Fibroblast of lung (primary cell): ENCODE data around the gene C4orf50. TPM values are rescaled to one million over a fixed set of nuclear protein-coding genes. Genes with fewer than 3 reads are reported as not detected.

Experiments used
- DNase-seq, 2 donors: peaks; one replicate each; pipeline versions ENCODE4 v3.0.0 to v3.0.0-alpha.2; 2010; ENCODE audit warnings: low read depth in 2 of 2
- H2AFZ ChIP-seq: 2 replicates; pipeline ENCODE4 v1.5.1; 2012; ENCODE audit warnings: low read length, control low read depth, inconsistent platforms
- H3K27ac ChIP-seq: 2 replicates; pipeline ENCODE4 v1.5.1; 2011; ENCODE audit warnings: low read length, control low read depth; ENCODE audit not compliant: insufficient read depth
- H3K27me3 ChIP-seq: 2 replicates; pipeline ENCODE4 v1.5.1; 2011; ENCODE audit warnings: mild to moderate bottlenecking, low read length; ENCODE audit not compliant: control insufficient read depth, insufficient read depth
- H3K36me3 ChIP-seq: 2 replicates; pipeline ENCODE4 v1.5.1; 2011; ENCODE audit warnings: low read length; ENCODE audit not compliant: control insufficient read depth, insufficient read depth
- H3K4me1 ChIP-seq: 2 replicates; pipeline ENCODE4 v1.5.1; 2011; ENCODE audit warnings: low read length; ENCODE audit not compliant: control insufficient read depth, insufficient read depth; ENCODE audit errors: extremely low read depth
- H3K4me2 ChIP-seq: 2 replicates; pipeline ENCODE4 v1.5.1; 2011; ENCODE audit warnings: low read length, control low read depth; ENCODE audit not compliant: insufficient read depth; ENCODE audit errors: extremely low read depth
- H3K4me3 ChIP-seq, 4 experiments: fragments of 200-600 bp in 1 of 4; sonication (generic) in 1 of 4; replicated peaks in 1 of 4; 2 replicates each; pipeline ENCODE4 v1.5.1; 2011 to 2016; ENCODE audit warnings: low read length in 4 of 4, low read depth in 3 of 4, mild to moderate bottlenecking in 3 of 4, control low read depth in 2 of 4, inconsistent platforms in 1 of 4, mixed read lengths in 1 of 4; ENCODE audit not compliant: insufficient read depth in 1 of 4; ENCODE audit errors: control extremely low read depth in 1 of 4
- H3K79me2 ChIP-seq: 2 replicates; pipeline ENCODE4 v1.5.1; 2012; ENCODE audit warnings: mild to moderate bottlenecking, low read length, inconsistent platforms; ENCODE audit not compliant: control insufficient read depth, insufficient read depth
- H3K9ac ChIP-seq: 2 replicates; pipeline ENCODE4 v1.5.1; 2011; ENCODE audit warnings: mild to moderate bottlenecking, low read length, control low read depth; ENCODE audit not compliant: insufficient read depth
- H3K9me3 ChIP-seq: 2 replicates; pipeline ENCODE4 v1.5.1; 2012; ENCODE audit warnings: low read depth, low read length; ENCODE audit not compliant: control insufficient read depth, insufficient read depth
- H4K20me1 ChIP-seq: 2 replicates; pipeline ENCODE4 v1.5.1; 2011; ENCODE audit warnings: low read length; ENCODE audit not compliant: control insufficient read depth, insufficient read depth; ENCODE audit errors: extremely low read depth
- CTCF ChIP-seq, 2 donors: IDR thresholded peaks in 1 of 2; conservative IDR thresholded peaks in 1 of 2; 1 replicate in 1 of 2; 2 replicates in 1 of 2; pipeline ENCODE4 v1.5.1; 2011 to 2012; ENCODE audit warnings: low read length in 2 of 2, control low read depth in 1 of 2, inconsistent platforms in 1 of 2, low read depth in 1 of 2, mild to moderate bottlenecking in 1 of 2
- EZH2 ChIP-seq: IDR thresholded peaks from 2 replicates; pipeline ENCODE4 v1.5.1; 2012; ENCODE audit warnings: low read length, control low read depth, mild to moderate bottlenecking; ENCODE audit errors: missing control alignments
- polyA plus RNA-seq, 2 donors: library from polyadenylated mRNA; depleted of rRNA in 1 of 2; stranded (reverse) in 1 of 2; unstranded in 1 of 2; fragments of >200 nt; gene quantifications; 2 replicates each; pipeline ENCODE4 v1.2.1, GENCODE V29; 2011 to 2012; ENCODE audit warnings: missing spikeins in 1 of 2
- total RNA-seq: library from RNA; depleted of rRNA; stranded (reverse); fragments of >200 nt; gene quantifications from 2 replicates; pipeline ENCODE4 v1.2.1, GENCODE V29; 2014

The C4orf50 gene
- total and polyA plus RNA-seq, 2 donors (not counting 1 experiment from before 2014, with no cell fraction given) = not detected

DNA sequence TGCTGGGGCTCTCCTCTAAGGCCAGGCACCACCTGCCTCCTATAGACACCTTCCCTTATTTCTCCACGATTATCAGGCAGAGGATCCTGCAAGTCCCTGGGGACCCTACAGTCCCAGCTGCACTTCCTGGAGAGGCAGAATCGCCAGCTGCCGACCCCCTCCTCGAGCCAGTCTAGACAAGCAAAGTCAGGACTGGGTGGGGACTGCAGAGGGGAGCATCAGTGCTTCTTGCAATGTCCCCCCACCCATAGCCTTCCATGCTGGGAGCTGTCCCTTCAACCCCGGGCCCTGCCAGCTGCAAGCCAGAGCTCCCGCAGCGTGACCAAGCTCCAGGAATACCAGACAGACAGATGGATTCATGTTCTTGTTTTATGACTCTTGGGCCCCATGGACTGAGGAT lies 124.0 kb downstream of the C4orf50 start:
- no peak for DNase-seq
- Histone ChIP-seq H3K27me3 (peaks cover 32% of the 10 kb centered on the region), H3K27ac (no peak overlapping the region), H3K79me2 (no peaks in the 10 kb centered on the region), H3K9ac (no peak overlapping the region), H3K4me1 (no peaks in the 10 kb centered on the region), H3K9me3 (no peaks in the 10 kb centered on the region), H4K20me1 (no peaks in the 10 kb centered on the region), H3K4me3 (no peak overlapping the region), H2AFZ (no peak overlapping the region), H3K36me3 (no peaks in the 10 kb centered on the region), H3K4me2 (no peak overlapping the region)
- no peak for TF ChIP-seq CTCF (conservative IDR thresholded peaks at IDR 0.05 in 1 of 2, IDR thresholded peaks at IDR 0.05 in 1 of 2; ENCODE audit: low read depth in 1 of 2, low read length in 2 of 2)
- TF ChIP-seq EZH2 = no peak

DNA sequence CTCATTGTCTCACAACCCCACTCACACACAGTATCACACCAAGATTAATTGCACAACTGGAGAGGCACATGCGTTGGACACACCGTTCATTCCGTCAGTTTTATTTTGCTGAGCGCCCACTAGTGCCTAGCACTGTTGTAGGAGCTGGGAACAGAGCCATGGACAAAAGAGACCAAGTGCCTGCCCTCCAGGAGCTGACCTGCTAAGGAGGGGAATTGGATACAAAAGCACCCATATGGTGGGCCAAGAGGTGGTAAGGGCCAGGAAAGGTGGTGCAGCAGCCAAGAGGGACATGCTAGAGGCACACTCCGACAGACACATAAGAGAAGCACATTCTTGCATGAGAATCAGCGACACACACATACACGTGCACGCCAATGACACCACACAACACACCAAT lies 124.6 kb downstream of the C4orf50 start:
- Histone ChIP-seq H3K9ac (no peak overlapping the region), H3K4me1 (no peaks in the 10 kb centered on the region), H3K79me2 (no peaks in the 10 kb centered on the region), H3K27me3 (peaks cover 39% of the 10 kb centered on the region), H3K4me3 (no peak overlapping the region), H3K27ac (no peak overlapping the region), H2AFZ (no peak overlapping the region), H3K9me3 (no peaks in the 10 kb centered on the region), H3K4me2 (no peak overlapping the region), H4K20me1 (no peaks in the 10 kb centered on the region), H3K36me3 (no peaks in the 10 kb centered on the region)
- TF ChIP-seq CTCF (conservative IDR thresholded peaks at IDR 0.05 in 1 of 2, IDR thresholded peaks at IDR 0.05 in 1 of 2; ENCODE audit: low read depth in 1 of 2, low read length in 2 of 2) (no peak), EZH2 (no peak)
- no peak for DNase-seq

- Histone ChIP-seq H3K4me2 (no peak within 1 kb of the TSS), H3K27me3 (peaks cover 42% of the 10 kb centered on the region)
- peak in 1 of 2 donors; percentile 29 for DNase-seq
Observed at GRCh38 chr4:5893004-5893580, 125.1 kb downstream of the C4orf50 start, which contains the start of gene CRMP1. CRMP1 (minus strand) TSS chr4:5893086; CDS start chr4:5892969, 117 bp downstream.

More at GRCh38 chr4:5893004-5893580, 125.1 kb downstream of the C4orf50 start, which contains the start of gene CRMP1:
- Histone ChIP-seq H3K36me3 (no peaks in the 10 kb centered on the region), H3K4me1 (no peaks in the 10 kb centered on the region), H3K27ac (no peak within 1 kb of the TSS), H3K4me3 (peak within 1 kb of the TSS in 1 of 4 experiments; percentile 17), H3K9ac (no peak within 1 kb of the TSS), H3K79me2 (no peaks in the 10 kb centered on the region), H2AFZ (no peak within 1 kb of the TSS), H3K9me3 (no peaks in the 10 kb centered on the region), H4K20me1 (no peaks in the 10 kb centered on the region)
- no peak for TF ChIP-seq CTCF (conservative IDR thresholded peaks at IDR 0.05 in 1 of 2, IDR thresholded peaks at IDR 0.05 in 1 of 2; ENCODE audit: low read depth in 1 of 2, low read length in 2 of 2)
- TF ChIP-seq EZH2 = no peak
